H9 (cell line): ENCODE measurements around the gene IMPACT. TPM values are rescaled to one million over a fixed set of nuclear protein-coding genes. Genes with fewer than 3 reads are reported as not detected.

Experiments
- DNase-seq: peaks from one replicate; pipeline ENCODE4 v3.0.0-alpha.2; 2017
- H2AFZ ChIP-seq: one replicate; pipeline ENCODE4 v1.6.1; 2013; ENCODE audit warnings: mild to moderate bottlenecking, low read length, control low read depth, moderate library complexity
- H2AK5ac ChIP-seq: 2 replicates; pipeline ENCODE4 v1.6.1; 2013; ENCODE audit warnings: low read length, control low read depth, mixed read lengths; ENCODE audit not compliant: insufficient read length
- H2BK120ac ChIP-seq: one replicate; pipeline ENCODE4 v1.6.1; 2013; ENCODE audit warnings: low read depth, mild to moderate bottlenecking, low read length, control low read depth, inconsistent platforms; ENCODE audit not compliant: poor library complexity, severe bottlenecking
- H2BK12ac ChIP-seq: 2 replicates; pipeline ENCODE4 v1.6.1; 2013; ENCODE audit warnings: low read length, control low read depth, mixed read lengths, low read depth; ENCODE audit not compliant: insufficient read length
- H2BK15ac ChIP-seq: 2 replicates; pipeline ENCODE4 v1.6.1; 2013; ENCODE audit warnings: low read depth, low read length, control low read depth
- H2BK20ac ChIP-seq: one replicate; pipeline ENCODE4 v1.6.1; 2013; ENCODE audit warnings: low read depth, mild to moderate bottlenecking, low read length, control low read depth, inconsistent platforms; ENCODE audit not compliant: poor library complexity, severe bottlenecking
- H2BK5ac ChIP-seq: 2 replicates; pipeline ENCODE4 v1.6.1; 2013; ENCODE audit warnings: low read length, control low read depth, mixed read lengths; ENCODE audit not compliant: insufficient read length
- H3K14ac ChIP-seq: 2 replicates; pipeline ENCODE4 v1.6.1; 2013; ENCODE audit warnings: low read length, control low read depth; ENCODE audit not compliant: insufficient read depth
- H3K18ac ChIP-seq: 2 replicates; pipeline ENCODE4 v1.6.1; 2013; ENCODE audit warnings: low read depth, mild to moderate bottlenecking, mixed read lengths, low read length, control low read depth; ENCODE audit not compliant: insufficient read length
- H3K23ac ChIP-seq: 2 replicates; pipeline ENCODE4 v1.6.1; 2013; ENCODE audit warnings: low read length, control low read depth, mixed read lengths, low read depth; ENCODE audit not compliant: insufficient read length
- H3K23me2 ChIP-seq: 2 replicates; pipeline ENCODE4 v1.6.1; 2013; ENCODE audit warnings: low read depth, mild to moderate bottlenecking, mixed read lengths, low read length, control low read depth; ENCODE audit not compliant: insufficient read length, poor library complexity, severe bottlenecking
- H3K27ac ChIP-seq: 2 replicates; pipeline ENCODE4 v1.5.1; 2013; ENCODE audit warnings: low read length, control low read depth, mixed read lengths, low read depth; ENCODE audit not compliant: insufficient read length
- H3K27me3 ChIP-seq: 2 replicates; pipeline ENCODE4 v1.6.1; 2013; ENCODE audit warnings: low read length, control low read depth, inconsistent platforms; ENCODE audit not compliant: insufficient read depth
- H3K4ac ChIP-seq: 2 replicates; pipeline ENCODE4 v1.6.1; 2013; ENCODE audit warnings: low read depth, mild to moderate bottlenecking, control low read depth, inconsistent platforms, low read length, moderate library complexity
- H3K4me1 ChIP-seq: 2 replicates; pipeline ENCODE4 v1.6.1; 2013; ENCODE audit warnings: low read length, control low read depth, inconsistent platforms; ENCODE audit not compliant: insufficient read depth
- H3K4me2 ChIP-seq: 2 replicates; pipeline ENCODE4 v1.6.1; 2013; ENCODE audit warnings: low read length, control low read depth, mixed read lengths; ENCODE audit not compliant: insufficient read length, insufficient read depth
- H3K56ac ChIP-seq: 2 replicates; pipeline ENCODE4 v1.6.1; 2013; ENCODE audit warnings: low read depth, mild to moderate bottlenecking, mixed read lengths, low read length, control low read depth; ENCODE audit not compliant: insufficient read length
- H3K79me1 ChIP-seq: 2 replicates; pipeline ENCODE4 v1.6.1; 2013; ENCODE audit warnings: low read depth, mild to moderate bottlenecking, moderate library complexity, low read length, control low read depth, inconsistent platforms; ENCODE audit not compliant: insufficient read depth, poor library complexity, severe bottlenecking
- H3K79me2 ChIP-seq: 2 replicates; pipeline ENCODE4 v1.6.1; 2013; ENCODE audit warnings: low read length, control low read depth, inconsistent platforms; ENCODE audit not compliant: insufficient read depth
- H3K9ac ChIP-seq: 2 replicates; pipeline ENCODE4 v1.6.1; 2013; ENCODE audit warnings: low read length, control low read depth, mixed read lengths; ENCODE audit not compliant: insufficient read length; ENCODE audit errors: extremely low read depth
- H3K9me3 ChIP-seq: one replicate; pipeline ENCODE4 v1.6.1; 2013; ENCODE audit warnings: low read depth, low read length, inconsistent platforms; ENCODE audit not compliant: control insufficient read depth
- H3T11ph ChIP-seq: one replicate; pipeline ENCODE4 v1.6.1; 2013; ENCODE audit warnings: mild to moderate bottlenecking, low read length, control low read depth, inconsistent platforms
- H4K20me1 ChIP-seq: one replicate; pipeline ENCODE4 v1.6.1; 2013; ENCODE audit not compliant: control insufficient read depth, insufficient read length, insufficient read depth
- H4K5ac ChIP-seq: 2 replicates; pipeline ENCODE4 v1.6.1; 2013; ENCODE audit warnings: low read depth, mild to moderate bottlenecking, mixed read lengths, low read length, control low read depth; ENCODE audit not compliant: insufficient read length
- H4K8ac ChIP-seq: replicated peaks from 2 replicates; pipeline ENCODE4 v1.6.1; 2013; ENCODE audit warnings: low read length, control low read depth, mixed read lengths, low read depth; ENCODE audit not compliant: insufficient read length
- H4K91ac ChIP-seq: 2 replicates; pipeline ENCODE4 v1.6.1; 2013; ENCODE audit warnings: low read depth, mild to moderate bottlenecking, moderate library complexity, mixed read lengths, low read length, control low read depth; ENCODE audit not compliant: insufficient read length
- H3K27ac Mint-ChIP-seq, 3 experiments: 2 replicates in 2 of 3; 3 replicates in 1 of 3; pipeline ENCODE4 v1.8.0; 2020 to 2021; ENCODE audit warnings: mixed read lengths in 3 of 3, mild to moderate bottlenecking in 1 of 3, moderate library complexity in 1 of 3
- H3K27me3 Mint-ChIP-seq: 2 replicates; pipeline ENCODE4 v1.8.0; 2021; ENCODE audit warnings: low read depth, mild to moderate bottlenecking, moderate library complexity, mixed read lengths
- H3K36me3 Mint-ChIP-seq, 3 experiments: 2 replicates in 2 of 3; 3 replicates in 1 of 3; pipeline ENCODE4 v1.8.0; 2020 to 2021; ENCODE audit warnings: low read depth in 3 of 3, mixed read lengths in 3 of 3; ENCODE audit not compliant: insufficient read depth in 1 of 3
- H3K4me1 Mint-ChIP-seq, 2 experiments: 2 replicates each; pipeline ENCODE4 v1.8.0; 2020; ENCODE audit warnings: mixed read lengths in 2 of 2
- H3K4me3 Mint-ChIP-seq, 2 experiments: 2 replicates in 1 of 2; 3 replicates in 1 of 2; pipeline ENCODE4 v1.8.0; 2020 to 2021; ENCODE audit warnings: mild to moderate bottlenecking in 2 of 2, mixed read lengths in 2 of 2, moderate library complexity in 1 of 2
- H3K9me3 Mint-ChIP-seq, 2 experiments: 2 replicates in 1 of 2; 3 replicates in 1 of 2; pipeline ENCODE4 v1.8.0; 2020; ENCODE audit warnings: mild to moderate bottlenecking in 2 of 2, mixed read lengths in 2 of 2, moderate library complexity in 1 of 2
- WGBS: extraction: QIAGEN DNeasy Blood & Tissue Kit; methylation state at CpG from one replicate; pipeline ENCODE4 v1.1.7; 2013; ENCODE audit warnings: missing lambda C conversion rate, low lambda C conversion rate, mixed read lengths; ENCODE audit not compliant: insufficient read length; ENCODE audit errors: extremely low coverage; 5-methylcytosine and 5-hydroxymethylcytosine counted together
- total RNA-seq: library from RNA; stranded (reverse); gene quantifications from 2 replicates; pipeline ENCODE4 v1.2.1, GENCODE V29; 2021
- TF ChIP-seq, protein P1 (sequence below): fragments of 200-600 bp; sonication (generic); conservative IDR thresholded peaks from 3 replicates; pipeline ENCODE4 v1.8.0; 2021; ENCODE audit warnings: antibody characterized with exemption, mild to moderate bottlenecking

IMPACT gene
- total RNA-seq, 1 experiment from 2014 or later: 41.9 TPM

GRCh38 chr18:24494586-24494985 lies 68.1 kb downstream of the IMPACT start:
- H2BK120ac ChIP-seq: no peak overlapping the region
- H2AK5ac ChIP-seq: no peak overlapping the region
- no peaks in the 10 kb centered on the region for H3K79me2 ChIP-seq
- H4K8ac ChIP-seq: no peak overlapping the region
- Mint-ChIP-seq H3K4me1 (peaks cover 0 to 6% of the 10 kb centered on the region in 2 experiments; a peak in 1 of 4 replicates), H3K4me3 (no peak overlapping the region), H3K27ac (no peak overlapping the region), H3K36me3 (no peaks in the 10 kb centered on the region; a peak in 1 of 7 replicates), H3K9me3 (no peaks in the 10 kb centered on the region), H3K27me3 (peaks cover 3% of the 10 kb centered on the region)
- H3K18ac ChIP-seq: no peak overlapping the region
- H3K27ac ChIP-seq: no peak overlapping the region
- H3K27me3 ChIP-seq: no peaks in the 10 kb centered on the region
- H4K20me1 ChIP-seq: no peaks in the 10 kb centered on the region
- no peaks in the 10 kb centered on the region for H3K9me3 ChIP-seq
- H2BK20ac ChIP-seq: no peak overlapping the region
- no peak overlapping the region for H3K14ac ChIP-seq
- WGBS: no CpG with 5 or more reads among the region's 2 CpGs
- H2BK5ac ChIP-seq: no peak overlapping the region
- H2BK15ac ChIP-seq: no peak overlapping the region
- no peak overlapping the region for H3K23ac ChIP-seq
- H2AFZ ChIP-seq: no peak overlapping the region
- no peak overlapping the region for H3K56ac ChIP-seq
- no peak overlapping the region for H4K5ac ChIP-seq
- H3K4me1 ChIP-seq: no peaks in the 10 kb centered on the region
- no peaks in the 10 kb centered on the region for H3K23me2 ChIP-seq
- no peaks in the 10 kb centered on the region for H3K79me1 ChIP-seq
- H3K4ac ChIP-seq: no peak overlapping the region
- no peak overlapping the region for H3K9ac ChIP-seq
- no peak overlapping the region for H3K4me2 ChIP-seq
- H4K91ac ChIP-seq: no peak overlapping the region
- DNase-seq: no peak
- no peak overlapping the region for H2BK12ac ChIP-seq
- TF ChIP-seq, protein P1, sequence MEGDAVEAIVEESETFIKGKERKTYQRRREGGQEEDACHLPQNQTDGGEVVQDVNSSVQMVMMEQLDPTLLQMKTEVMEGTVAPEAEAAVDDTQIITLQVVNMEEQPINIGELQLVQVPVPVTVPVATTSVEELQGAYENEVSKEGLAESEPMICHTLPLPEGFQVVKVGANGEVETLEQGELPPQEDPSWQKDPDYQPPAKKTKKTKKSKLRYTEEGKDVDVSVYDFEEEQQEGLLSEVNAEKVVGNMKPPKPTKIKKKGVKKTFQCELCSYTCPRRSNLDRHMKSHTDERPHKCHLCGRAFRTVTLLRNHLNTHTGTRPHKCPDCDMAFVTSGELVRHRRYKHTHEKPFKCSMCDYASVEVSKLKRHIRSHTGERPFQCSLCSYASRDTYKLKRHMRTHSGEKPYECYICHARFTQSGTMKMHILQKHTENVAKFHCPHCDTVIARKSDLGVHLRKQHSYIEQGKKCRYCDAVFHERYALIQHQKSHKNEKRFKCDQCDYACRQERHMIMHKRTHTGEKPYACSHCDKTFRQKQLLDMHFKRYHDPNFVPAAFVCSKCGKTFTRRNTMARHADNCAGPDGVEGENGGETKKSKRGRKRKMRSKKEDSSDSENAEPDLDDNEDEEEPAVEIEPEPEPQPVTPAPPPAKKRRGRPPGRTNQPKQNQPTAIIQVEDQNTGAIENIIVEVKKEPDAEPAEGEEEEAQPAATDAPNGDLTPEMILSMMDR: no peak
- H3T11ph ChIP-seq: no peak overlapping the region
